NCI-H1436 (cell line): ENCODE results near the gene UGT1A9.

ENCODE experiments used
- DNase-seq: peaks from one replicate; lab custom pipeline; 2025; lab: John Stamatoyannopoulos, UW

Gene UGT1A9

GRCh38 chr2:233817361-233817911 lies 145.7 kb downstream of the UGT1A9 start:
- DNase-seq, result no peak

GRCh38 chr2:233817995-233818638 lies 146.4 kb downstream of the UGT1A9 start:
- no peak for DNase-seq

GRCh38 chr2:233818639-233819621 lies 147.2 kb downstream of the UGT1A9 start:
- no peak for DNase-seq

GRCh38 chr2:233819884-233820773 lies 148.4 kb downstream of the UGT1A9 start:
- DNase-seq, result no peak

- DNase-seq, result no peak
Observed at GRCh38 chr2:233820774-233821105, 149.0 kb downstream of the UGT1A9 start.

GRCh38 chr2:233821196-233821595 lies 149.5 kb downstream of the UGT1A9 start:
- no peak for DNase-seq

GRCh38 chr2:233821709-233822100 lies 150.0 kb downstream of the UGT1A9 start:
- no peak for DNase-seq

- no peak for DNase-seq
Observed at GRCh38 chr2:233822101-233822771, 150.5 kb downstream of the UGT1A9 start.
